GM21515 (cell line): ENCODE measurements around the gene BHLHE41.

ENCODE experiments used
- ATAC-seq: cut with Tn5 transposase; IDR thresholded peaks from one replicate; pipeline ENCODE4 v1.9.1; 2021; ENCODE audit not compliant: unreplicated experiment

The BHLHE41 gene

DNA sequence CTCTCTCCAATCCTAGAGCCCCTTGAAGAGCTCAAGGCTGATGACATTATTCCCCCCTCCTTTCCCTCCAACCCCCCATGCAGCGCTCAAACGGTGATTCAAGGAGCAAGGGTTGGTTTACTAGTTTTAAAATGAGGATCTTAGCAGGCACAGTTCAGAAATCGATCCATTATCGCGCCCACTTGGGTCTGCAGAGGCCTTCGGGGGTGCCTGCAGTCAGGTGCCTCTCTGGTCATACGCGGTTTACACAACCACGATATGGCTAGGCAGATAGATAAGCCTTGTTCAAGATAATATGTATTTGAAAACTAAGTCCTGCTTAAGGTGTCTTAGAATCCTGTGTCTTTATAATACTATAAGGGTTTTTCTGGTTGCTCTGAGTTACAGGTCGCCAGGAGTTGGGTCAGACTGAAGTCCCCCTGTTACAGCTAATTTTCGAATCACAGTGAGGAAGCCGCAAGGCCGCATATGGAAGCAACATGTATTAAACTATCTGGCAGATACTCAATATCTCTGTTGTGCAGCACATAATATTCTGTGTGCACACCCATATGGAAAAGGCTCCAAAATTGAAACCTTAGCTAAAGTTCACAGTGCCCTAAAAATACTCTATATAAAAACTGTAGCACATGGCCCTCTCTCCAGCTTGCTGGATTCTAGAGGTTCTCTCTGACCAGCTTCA is 10.0 kb downstream of the BHLHE41 start:
- no peak for ATAC-seq

DNA sequence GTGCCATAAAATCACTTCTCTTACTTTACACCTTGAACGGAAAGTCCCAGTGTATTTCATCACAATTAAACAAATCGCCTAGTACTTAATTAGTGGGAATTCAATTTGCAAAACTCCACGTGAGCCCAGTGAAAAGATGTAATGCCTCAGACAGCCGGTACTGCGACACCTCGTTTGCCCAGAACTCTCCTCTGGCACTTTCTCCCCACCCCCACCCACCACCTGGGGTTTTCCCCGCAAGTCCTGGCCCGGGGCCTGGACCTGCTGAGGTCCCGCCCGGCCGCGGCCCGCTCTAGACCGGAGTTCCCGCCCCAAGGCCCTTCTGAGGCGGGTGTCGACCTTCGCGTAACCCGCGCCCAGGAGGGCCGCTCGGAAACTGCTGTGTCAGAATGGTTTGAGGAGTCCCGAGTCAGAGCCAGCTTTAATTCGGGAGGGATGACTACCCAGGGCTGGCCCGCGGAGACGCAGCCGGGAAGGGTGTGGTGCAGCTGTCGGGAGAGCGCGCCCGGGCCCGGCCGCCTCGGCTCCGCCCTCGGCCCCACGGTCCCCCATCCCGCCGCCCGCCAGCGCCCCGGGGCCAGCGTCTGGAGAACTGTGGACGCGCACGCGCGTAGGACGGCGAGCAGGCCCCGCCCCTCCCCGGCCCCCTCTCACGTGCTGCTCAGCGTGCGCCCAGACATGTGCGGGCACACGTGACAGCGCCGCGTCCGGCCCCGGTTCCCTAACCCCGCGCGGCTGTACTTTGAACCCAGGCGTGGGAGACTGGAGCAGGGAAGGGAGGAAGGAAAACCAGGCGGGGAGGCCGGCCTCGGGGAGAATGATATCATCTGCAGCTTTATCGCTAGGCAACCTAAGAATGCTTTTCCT is 10.8 kb downstream of the BHLHE41 start:
- peak; percentile 64 for ATAC-seq

DNA sequence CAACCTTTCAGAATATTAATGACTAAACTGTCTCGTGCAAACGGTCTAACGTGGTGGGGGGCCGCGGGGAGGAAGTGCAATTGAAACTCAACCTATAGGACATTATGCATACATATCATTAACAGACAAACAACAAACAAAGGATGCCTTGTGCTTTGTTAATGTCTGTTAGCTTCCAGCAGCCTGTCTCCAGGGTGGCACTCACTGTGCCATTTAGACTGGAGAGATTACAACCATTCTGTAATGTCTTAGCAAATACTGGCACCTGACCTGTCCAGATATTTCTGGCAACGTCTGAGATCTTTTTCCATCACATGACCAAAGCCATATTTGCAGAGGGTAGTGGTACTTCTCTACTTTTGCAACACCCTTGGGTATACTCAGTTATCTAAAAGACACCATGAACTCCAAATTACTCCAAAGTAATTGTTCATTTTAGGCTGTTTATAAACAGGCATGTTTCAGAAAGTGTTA is 11.6 kb downstream of the BHLHE41 start:
- no peak for ATAC-seq

DNA sequence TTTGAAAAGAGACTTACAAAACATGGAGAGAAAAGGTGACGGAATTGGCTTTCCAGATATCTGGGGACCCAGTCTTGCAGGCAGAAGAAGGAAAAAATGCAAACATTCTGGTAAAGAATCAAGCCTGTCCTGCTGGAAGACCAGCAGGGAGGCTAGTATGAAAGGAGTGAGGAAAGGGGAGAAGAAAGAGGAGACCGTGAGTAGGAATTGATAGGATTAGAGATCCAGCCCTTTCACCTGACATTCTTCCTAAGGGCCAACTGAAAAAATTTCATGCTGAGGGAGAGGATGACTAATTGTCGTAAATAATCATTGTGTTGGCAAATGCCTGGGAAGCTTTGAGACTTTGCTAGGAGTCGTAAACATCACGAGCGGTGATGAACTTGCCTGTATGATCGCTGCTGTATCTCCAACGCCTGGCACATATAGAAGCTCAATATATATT is 12.1 kb downstream of the BHLHE41 start:
- no peak for ATAC-seq

DNA sequence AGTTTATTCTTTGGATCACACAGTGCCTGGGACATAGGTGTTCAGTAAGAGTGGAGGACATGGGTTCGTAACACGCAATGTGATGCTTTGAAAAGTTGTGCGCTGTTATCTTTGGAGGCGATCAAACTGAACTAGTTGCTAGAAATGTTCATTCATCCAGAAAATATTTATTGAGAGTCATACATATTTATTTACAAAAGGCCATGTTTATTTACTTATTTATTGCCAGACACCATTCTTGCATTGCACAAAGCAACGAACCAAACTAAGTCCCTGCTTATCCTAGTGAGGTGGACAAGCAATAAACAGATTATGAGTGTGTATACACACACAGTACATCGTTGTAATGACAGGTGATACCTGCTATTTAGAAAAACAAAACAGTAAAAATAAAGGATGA is 12.6 kb downstream of the BHLHE41 start:
- no peak for ATAC-seq

DNA sequence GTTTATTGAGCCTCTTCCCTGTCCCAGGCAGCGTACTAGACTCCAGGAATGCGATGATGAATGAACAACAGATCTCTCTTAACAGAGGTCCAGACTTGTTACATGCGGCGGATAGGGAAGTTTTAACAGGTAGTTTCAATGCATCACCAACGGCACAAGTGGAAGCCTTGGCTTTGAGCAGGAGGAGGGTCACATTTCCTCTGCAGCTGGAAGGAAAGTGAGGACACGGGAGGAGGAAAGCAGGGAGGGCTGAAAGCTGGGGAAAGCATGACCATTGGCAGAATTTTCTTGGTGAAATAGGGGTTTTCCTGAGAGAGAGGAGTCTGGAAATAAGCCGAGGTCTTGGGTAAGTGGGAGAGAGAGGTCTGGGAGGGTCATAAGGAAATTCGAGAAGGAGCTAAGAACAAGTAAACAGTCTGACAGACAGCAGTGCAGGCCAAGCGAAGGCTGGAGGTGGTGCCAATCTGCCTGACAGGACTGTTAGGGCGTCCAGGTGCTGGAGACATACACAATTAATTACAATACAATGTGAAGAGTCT is 15.4 kb downstream of the BHLHE41 start:
- ATAC-seq: no peak

DNA sequence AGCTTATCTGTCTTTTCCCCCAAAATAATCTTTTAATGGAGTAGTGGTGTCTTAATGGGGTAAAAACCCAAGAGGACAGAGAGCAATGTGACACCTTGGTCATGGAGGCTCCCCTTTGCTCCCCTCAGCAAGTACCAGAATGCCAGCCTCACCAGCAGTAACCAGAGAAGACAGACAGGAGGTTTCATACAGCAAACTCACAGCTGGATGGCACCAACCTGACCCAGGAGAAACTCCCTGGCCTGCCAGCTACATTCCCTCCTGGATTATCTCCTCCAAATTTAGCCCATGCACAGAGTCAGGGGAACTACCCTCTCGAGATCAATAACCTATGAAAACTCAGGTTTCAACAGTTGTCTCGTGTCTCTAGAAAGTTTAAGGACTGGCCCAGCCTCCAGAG is 15.9 kb downstream of the BHLHE41 start:
- no peak for ATAC-seq

DNA sequence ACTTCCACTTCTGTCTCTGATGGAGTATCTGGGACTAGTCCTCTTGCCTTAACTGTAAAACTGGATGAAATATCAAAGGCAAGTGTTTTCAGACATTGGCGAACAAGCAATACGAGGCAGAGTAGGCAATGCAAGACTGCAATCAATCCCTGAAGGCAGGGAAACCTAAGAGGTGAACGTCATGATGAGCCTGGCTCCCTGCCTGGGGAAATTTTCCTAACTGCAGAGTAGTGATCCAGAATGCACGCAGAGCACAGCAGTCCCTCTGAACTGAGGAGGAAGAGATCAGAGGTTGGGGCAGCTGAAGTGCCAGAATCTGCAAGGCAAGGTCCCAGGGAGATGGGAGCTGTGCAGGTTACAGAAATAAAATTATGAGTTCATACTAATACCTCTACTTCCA is 18.5 kb downstream of the BHLHE41 start:
- ATAC-seq: no peak

DNA sequence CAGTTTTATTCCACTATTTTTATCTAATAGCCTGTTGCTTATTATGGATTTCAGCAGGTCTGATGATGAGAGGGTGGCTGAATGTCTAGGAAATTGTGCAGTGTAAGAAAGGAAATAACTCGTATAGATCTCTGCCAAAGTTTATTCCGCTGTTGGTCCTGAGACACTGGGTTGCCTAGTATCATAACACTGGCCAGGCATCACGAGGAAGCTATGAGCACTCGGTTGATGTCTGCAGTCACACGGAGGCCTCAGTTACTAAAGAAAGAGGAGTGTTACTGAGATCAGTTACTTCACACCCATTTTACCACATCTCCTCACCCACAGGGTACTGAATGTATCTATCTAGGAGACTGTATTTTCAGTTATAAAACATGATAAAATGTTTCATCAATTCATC is 21.9 kb downstream of the BHLHE41 start:
- no peak for ATAC-seq

DNA sequence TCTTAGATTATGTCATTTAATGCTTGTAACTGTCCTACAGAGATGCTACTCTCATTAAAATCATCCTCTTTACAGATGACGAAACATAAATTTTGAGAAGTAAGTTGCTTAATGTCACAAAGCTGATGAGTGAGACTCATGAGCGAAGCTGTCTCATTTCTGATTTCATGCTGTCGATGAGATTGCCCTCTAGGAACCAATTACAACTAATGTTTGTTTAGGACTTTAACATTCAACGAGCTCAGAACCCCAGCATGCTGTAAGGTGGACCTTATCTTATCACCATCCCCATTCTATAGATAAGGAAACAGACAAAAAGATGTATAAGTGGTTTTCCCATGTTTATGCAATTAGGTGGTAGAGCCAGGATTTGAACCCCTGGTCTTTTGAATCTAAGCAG is 23.1 kb downstream of the BHLHE41 start:
- no peak for ATAC-seq

DNA sequence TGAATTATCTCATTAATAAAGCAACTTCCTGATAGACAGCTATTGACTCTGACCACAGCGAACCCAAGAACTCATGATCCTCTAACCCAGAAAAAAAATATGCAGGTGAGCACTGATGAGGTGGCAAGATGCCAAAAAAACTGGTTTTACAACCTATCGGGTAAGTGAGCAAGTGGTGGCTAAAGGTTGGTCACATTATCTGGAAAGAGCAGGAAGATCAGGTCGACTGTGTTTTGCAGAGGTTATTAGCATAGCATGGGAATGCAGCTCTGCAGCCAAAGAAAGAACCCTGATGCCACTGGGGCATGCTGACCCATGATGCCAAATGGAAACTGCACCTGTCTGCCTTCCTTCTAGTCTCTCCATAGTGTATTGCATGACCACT is 23.5 kb downstream of the BHLHE41 start:
- ATAC-seq: no peak

DNA sequence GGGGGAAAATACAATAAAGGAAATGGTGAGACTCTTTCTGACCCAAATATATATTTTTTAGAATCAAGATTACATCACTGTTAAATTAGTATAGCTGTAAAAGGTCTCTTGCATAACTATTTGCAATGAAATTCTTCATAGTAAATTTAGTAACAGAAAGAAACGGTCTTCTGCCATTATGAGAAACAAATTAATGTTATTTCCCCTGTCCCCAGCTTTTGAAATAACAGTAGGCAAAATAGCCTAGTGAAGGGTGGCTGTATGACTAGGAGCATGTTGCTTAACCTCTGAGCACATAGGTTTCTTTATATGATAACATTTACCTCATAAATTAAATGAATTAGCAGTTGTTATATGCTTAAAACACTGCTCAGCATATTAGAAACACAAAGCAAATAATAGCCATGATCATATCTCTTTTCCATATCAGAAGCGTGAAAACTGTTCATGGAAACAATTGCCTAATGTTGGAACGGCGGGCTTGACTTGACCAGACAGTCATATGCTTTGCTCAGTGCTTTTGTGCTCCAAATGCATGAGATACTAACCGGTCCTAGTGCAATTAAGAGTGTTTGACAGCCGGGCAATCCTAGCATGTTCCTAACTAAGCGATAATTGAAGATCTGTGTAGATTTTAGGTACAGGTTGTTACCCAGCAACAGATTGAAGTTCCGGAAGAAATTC is 24.0 kb downstream of the BHLHE41 start:
- ATAC-seq: no peak

DNA sequence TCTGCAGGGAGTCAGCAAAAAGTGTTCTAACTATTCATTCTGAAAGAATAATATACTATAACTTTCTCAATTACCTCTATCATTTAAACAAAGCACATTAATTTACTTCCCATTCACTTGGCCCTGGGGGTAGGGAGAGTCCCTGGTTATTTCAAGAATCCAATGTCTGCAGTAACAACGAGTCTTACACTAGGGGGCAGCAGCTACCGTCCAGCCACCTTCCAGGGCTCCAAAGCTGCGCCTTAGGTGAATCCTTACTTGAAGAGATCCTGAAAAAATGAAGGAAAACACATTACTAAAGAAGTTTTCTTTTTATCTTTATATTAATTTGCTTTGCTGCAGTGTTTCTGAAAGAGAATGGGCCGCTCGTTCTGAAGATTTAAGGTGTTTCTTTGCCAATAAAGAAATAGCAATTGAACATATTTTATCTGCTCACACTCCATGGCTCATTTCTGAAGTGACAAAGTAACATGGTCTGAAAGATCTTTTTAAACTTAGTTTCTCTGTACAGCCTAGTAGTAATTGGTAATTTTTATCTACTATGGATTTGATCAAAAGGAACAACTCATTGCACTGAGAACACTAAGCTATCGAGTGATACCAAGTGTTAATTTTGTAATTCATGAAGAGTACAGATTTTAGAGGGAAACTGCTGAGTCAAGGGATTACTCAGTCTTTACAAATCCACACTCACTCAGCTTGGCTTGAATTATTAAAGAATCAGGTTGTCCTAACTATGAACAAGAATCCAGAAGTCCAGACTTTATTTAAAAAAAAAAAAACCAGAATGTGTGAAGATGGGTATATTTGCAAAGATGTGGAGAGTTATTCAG is 27.6 kb downstream of the BHLHE41 start:
- ATAC-seq: peak; percentile 82

DNA sequence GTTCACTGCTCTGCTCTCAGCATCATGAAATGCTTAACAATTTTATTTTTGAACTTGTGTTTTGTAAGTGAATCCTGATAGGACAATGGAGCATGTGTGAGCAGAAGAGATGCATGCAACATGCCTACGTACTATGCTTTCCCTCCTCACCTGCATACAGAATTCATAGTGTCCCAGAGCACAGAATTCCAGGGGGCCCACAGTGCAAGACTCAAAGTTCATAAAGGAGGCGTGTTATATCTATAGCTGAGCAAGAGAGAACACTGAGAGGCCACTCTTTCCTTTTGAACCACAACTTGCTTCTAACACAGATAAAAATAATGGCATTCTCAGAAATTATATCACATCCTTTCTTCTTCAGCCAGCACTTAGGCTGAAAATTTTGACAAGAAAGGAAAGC is 28.8 kb downstream of the BHLHE41 start:
- ATAC-seq: no peak

DNA sequence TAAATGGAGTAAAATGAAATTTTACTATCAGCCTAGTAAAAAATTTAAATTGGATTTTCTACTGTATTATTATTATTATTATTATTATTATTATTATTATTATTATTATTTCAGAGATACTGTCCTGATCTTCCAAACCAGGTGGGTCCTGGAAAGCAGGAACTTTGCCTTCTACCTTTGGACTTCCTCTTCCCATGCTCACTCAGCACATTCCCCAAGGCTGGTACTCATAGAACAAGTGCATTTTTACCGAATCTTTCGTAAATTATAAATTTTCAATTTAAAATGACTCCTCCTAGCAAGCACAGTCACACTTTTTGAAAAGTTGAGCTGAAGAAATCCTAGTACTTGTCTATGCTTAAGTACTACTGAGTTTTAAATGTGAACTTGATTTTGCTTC is 29.7 kb downstream of the BHLHE41 start:
- no peak for ATAC-seq

DNA sequence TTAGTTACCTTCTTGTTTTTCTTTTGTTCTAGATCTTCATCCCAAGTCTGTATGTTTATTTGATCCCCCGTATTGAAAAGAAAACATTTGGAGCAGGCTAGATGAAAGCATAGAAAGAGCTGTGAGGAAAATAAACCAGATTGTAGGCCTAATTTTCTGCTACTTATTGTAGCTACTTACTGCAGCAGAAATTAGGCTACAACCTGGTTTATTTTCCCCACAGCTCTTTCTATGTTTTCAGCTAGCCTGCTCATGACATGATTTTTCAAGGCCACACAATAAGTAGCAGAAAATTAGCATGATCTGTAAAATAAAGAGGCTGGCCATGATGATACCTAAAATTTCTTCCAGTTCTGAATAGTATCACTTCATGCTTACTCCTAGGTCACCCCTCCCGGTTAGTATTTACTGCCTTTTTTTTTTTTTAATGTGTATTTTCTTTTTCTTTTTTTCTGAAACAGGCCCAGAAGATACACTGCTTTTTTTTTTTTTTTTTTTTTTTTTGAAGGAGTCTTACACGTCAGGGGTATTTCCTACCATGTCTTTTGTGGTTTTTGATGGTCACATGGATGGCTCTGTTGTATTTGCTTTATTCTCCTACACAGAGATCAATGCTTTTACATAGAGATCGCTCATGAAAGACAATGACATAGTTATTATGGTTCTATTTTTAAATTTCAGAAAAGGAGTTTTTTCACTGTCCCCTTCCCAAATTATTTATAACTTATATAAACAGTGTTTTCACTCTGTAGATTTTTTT is 32.3 kb downstream of the BHLHE41 start:
- no peak for ATAC-seq

DNA sequence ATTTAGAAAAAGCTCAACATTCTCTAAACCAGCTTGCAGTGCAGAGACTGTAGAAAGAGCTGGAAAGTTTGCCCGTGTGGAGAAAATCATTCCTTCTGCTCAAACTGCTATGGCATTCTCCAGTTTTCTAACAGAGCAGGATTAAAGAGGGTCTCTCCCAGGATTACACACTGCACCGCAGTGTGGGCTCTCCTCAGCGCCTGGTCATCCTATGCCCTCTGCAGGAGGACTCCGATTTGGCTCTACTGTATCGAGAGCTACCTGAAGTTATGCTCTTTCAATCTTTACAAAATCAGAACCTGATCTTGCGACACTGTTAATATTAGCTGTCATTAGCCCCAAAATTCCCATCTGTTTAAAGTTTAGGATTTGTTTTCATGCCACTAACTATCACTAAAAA is 33.0 kb downstream of the BHLHE41 start:
- ATAC-seq: no peak

DNA sequence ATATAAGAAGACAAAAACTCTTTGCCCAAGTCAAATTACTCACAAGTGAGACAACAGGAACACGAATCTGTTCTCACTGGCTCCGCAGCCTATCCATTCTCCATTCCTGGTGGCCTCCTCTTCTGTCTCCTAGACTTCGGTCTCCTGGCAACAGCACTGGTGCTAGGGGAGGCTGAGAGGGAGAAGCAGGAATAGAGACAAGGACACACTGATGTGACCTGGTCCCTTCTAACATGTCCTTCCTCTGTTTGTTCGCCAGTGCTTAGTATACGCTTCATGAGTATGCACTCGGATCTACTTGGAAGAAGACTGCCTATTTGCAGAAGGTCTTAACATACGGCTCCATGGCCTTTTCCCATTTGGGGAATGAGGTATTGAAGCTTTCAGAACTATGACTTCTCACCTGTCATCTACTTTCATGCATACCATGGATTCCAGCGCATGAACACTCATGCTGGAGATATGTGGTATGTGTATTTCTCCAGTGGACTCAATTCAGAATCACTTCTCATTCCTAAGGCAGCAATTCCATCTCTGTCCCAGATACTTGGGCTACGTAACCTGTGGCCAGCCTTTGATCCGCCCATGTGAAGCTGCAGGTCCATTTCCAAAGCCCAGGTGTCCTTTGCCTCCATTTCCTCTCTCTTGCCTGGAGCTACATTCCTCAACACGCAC is 33.9 kb downstream of the BHLHE41 start:
- no peak for ATAC-seq

DNA sequence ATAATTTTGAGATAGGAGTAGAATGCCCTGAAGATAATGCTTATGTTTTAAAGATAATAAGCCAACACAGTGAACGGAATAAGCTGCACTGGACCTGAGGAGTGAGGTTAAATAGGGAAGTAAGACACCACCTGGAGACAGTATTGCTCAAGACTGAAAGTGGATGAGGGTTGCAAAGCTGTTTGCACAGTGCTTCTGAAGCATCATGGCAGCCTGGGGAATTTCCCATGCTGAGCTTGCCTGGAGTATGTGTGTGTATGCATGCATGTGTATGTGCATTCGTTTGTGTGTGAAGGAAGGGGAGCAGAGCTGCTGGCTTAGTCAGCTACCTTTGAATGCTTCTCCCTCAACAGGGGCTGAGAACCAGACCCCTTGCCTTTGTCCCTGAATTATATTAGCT is 35.8 kb downstream of the BHLHE41 start:
- ATAC-seq: peak; percentile 99
